ENCODE measurements around the gene CDH13.

CDH13 gene

DNA sequence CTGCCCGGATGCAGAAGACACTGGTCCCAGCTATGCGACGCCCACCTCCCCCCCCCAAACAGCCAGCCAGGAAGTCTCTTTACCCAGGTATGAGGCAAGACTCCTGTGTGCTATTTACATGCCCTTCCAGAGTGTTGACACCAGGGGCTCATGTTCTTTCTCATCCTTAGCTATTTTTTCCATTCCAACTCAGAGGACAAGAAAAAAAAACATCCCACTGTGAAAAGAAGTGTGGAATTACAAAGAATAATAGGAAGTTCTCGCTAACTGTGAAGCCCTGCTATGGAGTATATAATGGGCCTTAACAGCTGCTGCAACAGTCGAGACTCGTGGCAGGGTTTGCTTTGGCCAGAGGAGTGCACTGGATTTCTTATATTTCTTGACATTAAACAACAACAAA lies 584.9 kb downstream of the CDH13 start:
- Histone ChIP-seq H3K4me3 (replicated peaks; ENCODE audit: insufficient read depth, low read length) (no peak overlapping the region), H3K27me3 (ENCODE audit: insufficient read depth, poor library complexity, severe bottlenecking) (no peaks in the 10 kb centered on the region), H3K27ac (replicated peaks) (no peak overlapping the region)
- no peak for DNase-seq (ENCODE audit: low read depth in 1 of 2, low spot score in 1 of 2)
- TF ChIP-seq, protein P1, sequence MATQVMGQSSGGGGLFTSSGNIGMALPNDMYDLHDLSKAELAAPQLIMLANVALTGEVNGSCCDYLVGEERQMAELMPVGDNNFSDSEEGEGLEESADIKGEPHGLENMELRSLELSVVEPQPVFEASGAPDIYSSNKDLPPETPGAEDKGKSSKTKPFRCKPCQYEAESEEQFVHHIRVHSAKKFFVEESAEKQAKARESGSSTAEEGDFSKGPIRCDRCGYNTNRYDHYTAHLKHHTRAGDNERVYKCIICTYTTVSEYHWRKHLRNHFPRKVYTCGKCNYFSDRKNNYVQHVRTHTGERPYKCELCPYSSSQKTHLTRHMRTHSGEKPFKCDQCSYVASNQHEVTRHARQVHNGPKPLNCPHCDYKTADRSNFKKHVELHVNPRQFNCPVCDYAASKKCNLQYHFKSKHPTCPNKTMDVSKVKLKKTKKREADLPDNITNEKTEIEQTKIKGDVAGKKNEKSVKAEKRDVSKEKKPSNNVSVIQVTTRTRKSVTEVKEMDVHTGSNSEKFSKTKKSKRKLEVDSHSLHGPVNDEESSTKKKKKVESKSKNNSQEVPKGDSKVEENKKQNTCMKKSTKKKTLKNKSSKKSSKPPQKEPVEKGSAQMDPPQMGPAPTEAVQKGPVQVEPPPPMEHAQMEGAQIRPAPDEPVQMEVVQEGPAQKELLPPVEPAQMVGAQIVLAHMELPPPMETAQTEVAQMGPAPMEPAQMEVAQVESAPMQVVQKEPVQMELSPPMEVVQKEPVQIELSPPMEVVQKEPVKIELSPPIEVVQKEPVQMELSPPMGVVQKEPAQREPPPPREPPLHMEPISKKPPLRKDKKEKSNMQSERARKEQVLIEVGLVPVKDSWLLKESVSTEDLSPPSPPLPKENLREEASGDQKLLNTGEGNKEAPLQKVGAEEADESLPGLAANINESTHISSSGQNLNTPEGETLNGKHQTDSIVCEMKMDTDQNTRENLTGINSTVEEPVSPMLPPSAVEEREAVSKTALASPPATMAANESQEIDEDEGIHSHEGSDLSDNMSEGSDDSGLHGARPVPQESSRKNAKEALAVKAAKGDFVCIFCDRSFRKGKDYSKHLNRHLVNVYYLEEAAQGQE (IDR thresholded peaks at IDR 0.05; ENCODE audit: insufficient replicate concordance, low read depth): no peak
- TF ChIP-seq GABPA (IDR thresholded peaks at IDR 0.05; ENCODE audit: low read depth) (no peak), SPI1 (IDR thresholded peaks at IDR 0.05; ENCODE audit: borderline replicate concordance, low read depth) (no peak)

DNA sequence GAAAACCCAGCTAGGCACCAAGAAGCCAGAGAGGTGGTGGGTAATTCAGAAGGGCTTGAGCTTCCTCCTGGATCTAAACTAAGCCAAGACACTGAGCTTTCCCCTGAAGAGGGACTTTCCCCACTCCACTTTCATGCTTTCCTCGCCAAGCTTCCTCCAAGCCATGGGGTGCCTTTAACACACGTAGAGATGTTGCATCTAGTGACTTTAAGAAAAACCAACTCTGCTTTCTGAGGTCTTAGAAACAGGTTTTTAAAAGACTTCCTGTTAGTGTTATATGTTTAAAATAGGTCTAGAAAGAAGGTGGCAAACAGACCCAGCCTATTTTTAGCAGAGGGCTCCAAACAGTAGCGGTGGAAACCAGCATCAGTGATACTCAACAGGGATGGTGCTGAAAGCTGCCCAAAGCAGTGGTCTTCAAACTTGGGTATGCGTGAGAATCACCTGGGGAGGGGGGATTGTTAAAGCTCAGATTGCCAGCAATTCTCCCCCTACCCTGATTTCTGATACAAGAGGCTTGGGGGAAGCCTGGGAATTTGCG lies 585.6 kb downstream of the CDH13 start:
- H3K27me3 ChIP-seq (ENCODE audit: insufficient read depth, poor library complexity, severe bottlenecking): no peaks in the 10 kb centered on the region
- H3K4me3 ChIP-seq (replicated peaks; ENCODE audit: insufficient read depth, low read length): no peak overlapping the region
- TF ChIP-seq CTCF (IDR thresholded peaks at IDR 0.05; ENCODE audit: insufficient read depth, low read length): no peak
- no peak for TF ChIP-seq POLR2AphosphoS5 (IDR thresholded peaks at IDR 0.05; ENCODE audit: low read depth)
- no peak for TF ChIP-seq SPI1 (IDR thresholded peaks at IDR 0.05; ENCODE audit: borderline replicate concordance, low read depth)
- TF ChIP-seq, protein P1 (IDR thresholded peaks at IDR 0.05; ENCODE audit: insufficient replicate concordance, low read depth): no peak
- no peak for TF ChIP-seq GABPA (IDR thresholded peaks at IDR 0.05; ENCODE audit: low read depth)
- H3K27ac ChIP-seq (replicated peaks): no peak overlapping the region
- no peak for DNase-seq (ENCODE audit: low read depth in 1 of 2, low spot score in 1 of 2)

GRCh38 chr16:83214671-83215070 lies 587.9 kb downstream of the CDH13 start:
- no peak for DNase-seq (ENCODE audit: low read depth in 1 of 2, low spot score in 1 of 2)
- TF ChIP-seq, protein P1 (IDR thresholded peaks at IDR 0.05; ENCODE audit: insufficient replicate concordance, low read depth): no peak
- no peak for TF ChIP-seq GABPA (IDR thresholded peaks at IDR 0.05; ENCODE audit: low read depth)
- TF ChIP-seq POLR2AphosphoS5 (IDR thresholded peaks at IDR 0.05; ENCODE audit: low read depth): no peak
- TF ChIP-seq CTCF (IDR thresholded peaks at IDR 0.05; ENCODE audit: insufficient read depth, low read length): no peak
- no peak for TF ChIP-seq SPI1 (IDR thresholded peaks at IDR 0.05; ENCODE audit: borderline replicate concordance, low read depth)

More at GRCh38 chr16:83214671-83215070, 587.9 kb downstream of the CDH13 start:
- Histone ChIP-seq H3K27ac (replicated peaks) (no peak overlapping the region), H3K27me3 (ENCODE audit: insufficient read depth, poor library complexity, severe bottlenecking) (no peaks in the 10 kb centered on the region), H3K4me3 (replicated peaks; ENCODE audit: insufficient read depth, low read length) (no peak overlapping the region)
